ENCODE data around the gene RPL29.

Gene RPL29

DNA sequence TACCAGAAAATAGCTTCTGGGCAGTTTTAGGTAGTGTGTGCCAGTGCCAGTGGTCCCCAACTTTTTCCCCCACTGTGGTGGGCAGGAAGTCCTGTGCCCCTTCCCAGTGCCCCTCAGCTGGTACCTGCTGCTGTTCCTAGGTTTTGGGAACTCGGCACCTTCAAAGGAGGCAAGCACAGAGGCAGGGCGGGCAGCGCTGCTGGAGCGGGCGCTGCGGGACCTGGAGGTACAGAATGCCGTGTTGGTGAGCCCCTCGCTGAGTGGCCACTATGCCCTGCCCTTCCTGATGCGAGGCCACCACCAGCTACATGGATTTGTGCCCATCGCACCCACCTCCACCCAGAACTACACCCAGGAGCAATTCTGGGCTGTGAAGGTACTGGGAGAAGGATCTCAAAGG is 15.4 kb downstream of the RPL29 start:
- DNase-seq: no peak

DNA sequence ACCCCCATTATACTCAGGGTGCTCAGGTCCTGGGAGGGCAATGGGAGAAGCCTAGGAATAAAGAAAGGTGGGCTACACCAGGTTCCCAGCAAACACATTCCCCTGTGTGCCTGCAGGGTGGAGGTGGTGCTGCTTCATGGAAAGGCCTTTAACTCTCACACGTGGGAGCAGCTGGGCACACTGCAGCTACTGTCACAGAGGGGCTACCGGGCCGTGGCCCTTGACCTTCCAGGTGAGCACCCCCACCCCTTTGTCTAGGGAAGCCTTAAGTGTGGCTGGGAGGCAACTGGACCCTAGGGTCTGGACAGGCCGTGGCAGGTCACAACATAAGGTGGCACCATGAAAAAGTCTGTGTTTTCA is 17.6 kb downstream of the RPL29 start:
- no peak for DNase-seq

DNA sequence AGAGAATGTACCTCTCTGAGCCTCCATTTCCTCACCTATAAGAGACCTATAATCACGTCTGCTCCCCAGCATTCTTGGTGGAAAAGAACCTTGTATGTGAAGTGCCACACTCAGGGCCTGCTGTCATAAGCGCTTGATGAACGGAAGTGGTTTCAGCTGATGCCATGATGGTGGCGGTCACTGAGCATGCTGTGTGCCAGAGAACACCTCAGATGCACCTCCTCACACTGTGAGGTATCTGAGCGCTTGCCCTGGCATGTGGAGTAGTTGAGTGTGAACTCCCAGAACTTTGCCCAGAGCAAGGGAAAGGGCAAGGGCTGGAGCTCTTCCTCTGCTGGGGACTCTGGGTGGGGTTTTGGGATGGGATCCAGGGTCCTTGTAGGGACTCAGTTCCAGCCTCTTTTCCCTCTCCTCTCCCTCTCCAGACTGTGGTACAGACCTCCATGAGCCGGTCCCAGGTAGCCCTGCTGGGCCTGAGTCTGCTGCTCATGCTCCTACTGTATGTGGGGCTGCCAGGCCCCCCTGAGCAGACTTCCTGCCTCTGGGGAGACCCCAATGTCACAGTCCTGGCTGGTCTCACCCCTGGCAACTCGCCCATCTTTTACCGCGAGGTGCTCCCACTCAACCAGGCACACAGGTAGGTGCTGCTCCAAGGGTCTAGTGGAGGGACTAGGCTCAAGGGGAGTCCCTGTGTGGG is 18.1 kb downstream of the RPL29 start:
- DNase-seq: no peak

DNA sequence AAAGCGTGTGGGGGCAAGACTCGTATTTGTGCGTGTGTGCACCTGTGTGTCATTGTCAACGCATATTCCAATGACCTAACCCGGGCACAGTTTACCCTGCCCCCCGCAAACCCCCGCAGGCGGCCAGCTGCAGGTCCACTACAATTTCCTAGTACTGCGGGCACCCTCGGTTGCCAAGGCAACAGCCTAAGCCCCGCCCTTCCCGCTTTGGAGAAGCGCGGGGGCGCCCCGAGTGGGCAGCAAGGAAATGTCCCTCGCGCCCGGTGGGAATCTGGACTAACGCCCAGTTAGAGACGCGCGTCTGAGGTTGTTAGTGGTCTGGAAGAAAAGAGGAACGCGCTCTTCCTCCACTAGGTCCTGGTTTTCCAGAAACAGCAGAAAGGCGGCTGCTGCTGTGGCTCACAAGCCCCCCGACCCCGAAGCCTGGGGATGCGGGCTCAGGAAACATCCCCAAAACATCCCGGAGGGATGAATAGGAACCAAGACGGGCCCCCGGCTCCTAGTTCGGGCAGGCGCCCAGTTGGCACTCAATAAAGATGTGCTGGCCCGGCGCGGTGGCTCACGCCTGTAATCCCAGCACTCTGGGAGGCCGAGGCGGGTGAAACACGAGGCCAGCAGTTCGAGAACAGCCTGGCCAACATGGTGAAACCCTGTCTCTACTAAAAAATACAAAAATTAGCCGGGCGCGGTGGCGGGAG is 19.7 kb downstream of the RPL29 start:
- DNase-seq: no peak

DNA sequence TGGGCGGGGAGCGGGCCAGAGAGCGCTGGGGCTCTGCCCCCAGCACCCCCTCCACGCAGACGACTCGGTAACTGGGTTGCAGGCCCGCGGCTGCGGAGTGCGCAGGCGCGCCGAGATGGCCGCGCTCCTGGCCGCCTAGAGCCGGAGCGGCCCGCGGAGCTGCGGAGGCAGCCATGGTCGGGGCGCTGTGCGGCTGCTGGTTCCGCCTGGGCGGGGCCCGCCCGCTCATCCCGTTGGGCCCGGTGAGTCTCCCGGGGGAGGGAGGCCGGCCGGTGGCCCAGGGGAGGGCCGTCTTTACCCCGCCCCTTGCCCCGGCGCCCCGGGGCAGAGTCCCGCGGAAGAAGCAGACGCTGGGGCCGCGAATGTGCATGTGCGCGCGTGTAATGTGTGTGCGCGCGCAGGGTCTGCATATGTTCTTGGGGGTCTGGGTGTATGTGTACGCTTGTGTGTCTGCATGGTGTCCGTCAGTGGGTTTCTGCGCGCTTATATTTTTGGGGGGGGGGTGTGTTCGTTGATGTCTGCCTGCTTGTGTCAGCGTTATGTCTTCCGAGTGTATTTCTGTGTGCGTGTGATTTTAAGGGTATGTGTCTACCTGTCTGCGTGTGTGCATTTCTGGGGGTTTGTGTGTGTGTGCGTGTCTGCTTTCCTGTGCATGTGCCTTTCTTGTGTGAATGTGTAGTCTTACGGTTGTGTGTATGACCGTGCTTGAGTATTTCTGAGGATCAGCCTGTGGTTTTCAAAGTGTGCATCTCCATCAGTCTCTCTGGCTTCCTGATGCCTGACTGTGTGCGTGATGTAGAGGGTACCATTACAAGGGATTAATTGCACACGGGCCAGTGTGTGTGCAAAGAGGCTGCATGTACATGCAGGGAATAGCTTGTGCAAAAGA is 20.5 kb downstream of the RPL29 start, which contains the start of gene ABHD14A:
Gene ABHD14A (plus strand): TSS at position 102 of the 889 bp plus-strand sequence. CDS start 72 bp downstream, at position 174.
- DNase-seq: peak; percentile 48

DNA sequence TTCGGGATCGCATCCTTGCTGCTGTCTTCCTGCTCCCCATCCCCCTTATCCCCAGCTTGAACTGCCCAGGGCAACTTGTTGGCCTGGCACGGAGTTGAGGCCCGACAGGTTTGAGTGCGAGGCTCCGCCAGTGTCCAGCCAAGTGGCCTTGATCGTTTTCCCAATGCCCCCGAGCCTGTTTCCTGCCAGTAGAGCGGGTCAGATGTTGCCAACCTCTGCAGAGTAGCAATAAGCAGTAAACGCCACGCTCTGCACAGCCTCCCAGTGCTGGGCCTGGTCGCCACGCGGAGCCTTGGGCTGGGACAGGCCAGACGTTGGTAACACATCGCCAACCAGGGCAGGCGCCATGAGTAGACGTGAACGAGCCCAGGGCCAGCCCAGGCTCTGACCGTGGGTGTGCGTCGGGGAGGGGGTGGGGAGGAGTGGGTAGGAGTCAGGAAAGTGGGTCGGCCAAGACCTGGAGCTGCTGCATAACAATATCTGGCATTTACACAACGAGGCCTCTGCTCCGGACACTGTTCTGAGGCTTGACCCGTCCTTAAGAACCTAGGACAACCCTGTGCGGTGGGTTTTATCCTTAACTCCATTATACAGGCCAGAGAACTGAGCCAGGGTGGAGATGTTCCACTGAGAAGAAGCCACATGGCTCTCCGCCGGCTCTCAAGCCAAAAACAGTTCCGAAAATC is 21.3 kb downstream of the RPL29 start:
- DNase-seq: no peak

DNA sequence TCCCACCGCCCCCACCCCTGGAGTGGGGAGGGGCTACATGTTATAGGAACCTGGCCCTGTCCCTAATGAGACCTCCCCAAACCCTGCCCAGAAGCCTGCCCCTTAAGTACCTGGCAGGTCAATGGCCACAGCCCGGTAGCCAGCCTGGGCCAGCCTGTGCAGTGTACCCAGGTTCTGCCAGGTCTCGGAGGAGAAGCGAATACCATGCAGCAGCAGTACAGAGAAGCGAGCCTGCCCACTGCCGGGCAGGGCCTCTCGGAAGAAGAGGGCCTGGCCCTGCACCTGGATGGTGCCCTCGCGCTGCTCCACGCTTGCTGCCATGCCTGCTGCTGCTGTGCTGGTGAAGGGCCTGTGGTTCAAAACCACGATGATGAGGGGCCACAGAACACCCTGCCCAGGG is 24.3 kb downstream of the RPL29 start:
- DNase-seq: no peak

DNA sequence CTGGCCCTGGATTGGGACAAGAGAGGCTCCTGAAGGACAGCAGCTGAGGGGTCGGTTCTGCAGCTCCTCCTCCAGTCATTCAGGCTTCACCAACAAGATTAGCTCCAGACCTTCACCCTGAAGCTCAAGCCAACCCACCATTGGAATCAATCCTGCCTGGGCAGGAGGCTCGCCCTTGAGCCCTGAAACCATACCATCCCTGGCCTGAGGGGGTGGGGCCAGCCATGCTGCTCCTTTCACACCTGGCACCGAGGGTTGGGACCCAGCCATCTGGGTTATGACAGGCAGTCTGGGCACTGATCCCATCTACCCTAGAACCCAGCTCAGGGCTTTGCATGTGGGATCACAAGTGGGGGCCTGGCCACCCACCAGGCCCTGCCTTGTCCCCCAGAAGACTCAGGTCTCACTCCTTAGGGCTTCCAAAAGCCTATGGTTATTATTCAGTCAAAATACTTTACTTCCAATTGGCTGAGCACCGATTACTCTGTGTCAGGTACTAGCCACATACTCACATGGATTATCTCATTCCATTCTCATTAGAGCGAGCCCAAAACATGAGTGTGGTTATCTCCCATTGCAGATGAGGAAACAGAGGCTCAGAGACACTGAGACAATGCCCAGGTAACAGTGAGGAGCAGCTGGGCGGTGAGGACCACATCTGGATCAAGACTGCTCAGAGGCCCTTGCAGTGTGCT is 24.9 kb downstream of the RPL29 start:
- DNase-seq: no peak

DNA sequence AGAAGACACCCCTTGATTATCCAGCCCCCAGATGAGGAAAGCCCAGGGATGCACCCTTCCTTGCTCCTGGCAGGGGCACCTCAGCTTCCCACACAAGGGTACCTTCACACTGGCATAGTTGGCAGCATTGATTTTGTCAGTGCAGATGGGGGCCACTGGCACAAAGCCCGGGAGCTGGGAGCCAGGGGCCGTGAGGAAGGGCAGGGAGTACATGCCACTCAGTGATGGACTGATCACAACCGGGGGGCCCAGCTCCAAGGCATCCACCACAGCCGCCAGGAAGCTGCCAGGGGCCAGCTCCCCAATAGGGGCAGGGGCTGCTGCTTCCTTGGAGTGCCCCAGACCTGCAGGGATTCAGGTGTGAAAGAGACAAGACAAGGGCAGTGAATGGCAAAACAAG is 25.9 kb downstream of the RPL29 start:
- no peak for DNase-seq

DNA sequence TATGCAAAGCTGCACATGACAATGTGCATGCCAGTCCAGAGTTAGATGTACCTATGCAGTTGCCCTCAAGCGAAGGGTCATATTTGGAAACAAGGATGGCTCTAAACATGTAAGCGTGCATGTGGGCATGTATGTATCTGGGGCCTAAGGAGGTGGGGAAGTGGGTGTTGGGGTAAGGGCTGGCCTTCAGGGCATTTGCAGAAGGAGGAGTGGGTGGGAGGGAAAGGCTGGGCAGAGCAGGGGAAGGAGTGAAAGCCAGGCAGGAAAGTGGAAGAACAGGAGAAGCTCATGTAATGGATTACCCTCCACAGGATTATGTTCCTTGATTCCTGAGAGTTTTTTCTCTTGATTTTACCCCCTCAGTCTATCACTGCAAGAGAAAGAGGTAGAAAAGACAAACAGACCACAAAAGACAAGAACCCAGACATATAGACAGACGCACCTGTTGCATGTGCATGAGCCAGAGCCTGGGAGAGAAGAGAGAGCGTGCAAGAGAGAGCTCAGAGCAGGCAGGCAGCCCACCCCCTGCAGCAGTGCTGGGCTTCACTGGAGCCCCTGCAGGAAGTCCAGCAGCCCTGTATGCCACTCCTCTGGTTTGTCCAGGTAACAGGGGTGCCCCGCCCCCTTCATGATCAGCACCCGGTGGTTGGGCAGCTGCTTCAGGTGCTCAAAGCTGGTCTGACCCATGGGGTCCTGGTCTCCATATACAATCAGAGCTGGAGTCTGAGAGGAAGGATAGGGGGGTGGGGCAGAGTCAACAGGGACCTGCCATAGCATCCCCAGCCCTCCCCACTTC is 26.6 kb downstream of the RPL29 start:
- DNase-seq: no peak

DNA sequence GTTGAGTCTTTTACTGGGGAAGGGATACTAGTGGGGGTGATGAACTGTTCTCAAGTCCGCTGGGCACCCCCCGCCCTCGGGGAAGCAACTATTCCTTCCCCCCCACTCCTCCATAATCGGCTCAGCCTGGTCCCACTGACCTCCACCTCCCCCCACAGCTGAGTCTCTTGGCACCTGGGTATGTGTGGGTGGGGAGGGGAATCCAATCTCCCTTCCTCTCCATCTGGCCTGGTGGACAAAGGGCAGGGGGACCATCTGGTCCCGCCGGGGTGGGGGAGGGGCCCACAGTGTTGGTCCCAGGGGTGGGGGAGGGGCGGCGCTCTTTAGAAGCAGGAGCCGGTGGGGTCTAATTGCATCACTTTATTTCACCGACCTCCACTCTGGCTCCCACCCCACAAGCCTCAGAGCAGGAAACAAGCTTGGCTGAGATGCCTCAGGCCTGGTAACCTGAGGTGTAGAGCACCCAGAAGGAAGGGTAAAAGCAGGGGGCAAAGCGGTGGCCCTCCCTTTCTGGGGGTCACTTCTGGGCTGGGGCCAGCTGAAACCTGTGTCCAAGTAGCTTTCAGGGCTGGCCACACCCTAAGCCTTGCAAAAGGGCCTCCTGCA is 27.4 kb downstream of the RPL29 start:
- DNase-seq: no peak

DNA sequence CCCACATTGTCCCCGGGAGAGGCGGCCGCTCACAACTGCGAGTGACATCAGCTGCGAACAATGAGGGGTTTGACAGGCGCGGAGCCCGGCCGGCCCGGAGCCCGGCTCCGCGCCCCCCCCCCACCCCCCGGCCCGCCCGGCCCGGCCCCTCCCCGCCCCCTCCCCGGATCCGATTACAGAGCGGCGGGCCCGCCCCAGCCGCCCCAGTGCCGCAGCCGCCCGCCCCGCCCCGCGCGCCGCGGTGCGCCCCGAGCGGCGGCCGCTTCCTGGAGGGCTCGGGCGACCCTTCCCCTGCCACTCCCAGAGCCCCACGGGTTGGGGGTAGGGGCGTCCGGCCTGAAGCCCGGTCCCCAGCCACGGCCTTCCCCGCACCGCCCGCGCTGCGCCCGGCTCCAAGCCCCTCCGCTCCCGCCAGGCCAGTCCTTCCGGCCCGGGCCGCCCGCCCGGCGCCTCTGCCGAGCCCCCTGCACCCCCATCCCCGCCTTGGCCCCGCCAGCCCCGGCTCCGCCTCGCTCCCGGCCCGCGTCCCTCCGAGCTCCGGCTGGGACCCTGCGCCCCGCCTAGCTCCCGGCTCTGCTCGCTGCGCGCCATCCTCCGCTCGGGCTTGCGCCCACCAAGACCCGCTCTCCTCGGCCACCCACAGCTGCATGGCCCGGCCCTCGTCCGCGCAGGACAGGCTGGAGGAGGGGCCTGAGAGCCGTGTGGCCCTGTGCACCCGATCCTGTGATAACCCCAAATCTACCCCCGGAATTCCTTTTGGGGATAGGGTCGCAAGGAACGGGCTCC is 28.1 kb downstream of the RPL29 start, which contains the start of gene PCBP4:
Gene PCBP4 (minus strand): TSS at position 71 of the 786 bp plus-strand sequence. CDS start 6,214 bp downstream, outside the sequence.
- no peak for DNase-seq

DNA sequence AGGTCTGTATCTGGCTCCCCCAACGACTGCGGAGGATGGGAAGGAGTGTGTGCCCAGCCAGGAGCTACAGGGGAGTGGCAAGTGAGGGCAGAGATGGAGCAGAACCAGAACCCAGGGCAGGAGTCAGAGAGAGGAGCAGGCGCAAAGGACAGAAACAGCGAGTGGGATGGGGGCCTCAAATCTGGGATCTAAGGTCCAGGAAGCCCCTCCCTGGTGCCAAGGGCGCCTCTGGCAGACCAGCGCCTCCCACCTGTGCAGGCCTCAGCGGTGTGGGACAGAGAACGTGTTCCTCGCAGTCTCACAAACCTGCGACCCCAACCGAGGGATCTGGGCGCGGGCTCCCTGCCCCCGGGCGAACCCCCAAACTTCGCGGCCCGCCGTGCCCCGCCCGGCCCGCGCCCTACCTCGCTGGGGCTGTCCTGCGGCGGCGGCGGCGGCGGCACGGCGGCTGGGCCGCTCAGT is 28.7 kb downstream of the RPL29 start:
- no peak for DNase-seq

DNA sequence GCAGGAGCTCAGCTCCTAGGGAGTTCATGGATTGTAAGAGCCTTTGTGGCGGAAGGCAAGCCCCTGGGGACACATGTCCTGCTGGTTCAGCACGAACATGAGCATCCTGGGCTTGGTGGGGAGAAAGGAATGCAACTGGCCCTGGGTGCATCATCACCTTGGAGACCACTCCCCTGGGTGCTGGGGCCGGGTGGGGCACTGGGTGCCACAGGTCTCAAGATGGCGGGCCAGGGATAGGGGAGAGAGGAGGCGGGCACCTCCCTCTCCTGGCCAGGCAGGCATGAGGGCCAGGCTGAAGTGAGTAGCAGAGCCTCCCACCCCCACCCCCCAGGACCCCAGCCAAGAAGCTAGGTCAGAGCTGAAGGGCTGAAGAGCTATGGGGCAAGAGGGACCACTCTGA is 29.2 kb downstream of the RPL29 start:
- no peak for DNase-seq

DNA sequence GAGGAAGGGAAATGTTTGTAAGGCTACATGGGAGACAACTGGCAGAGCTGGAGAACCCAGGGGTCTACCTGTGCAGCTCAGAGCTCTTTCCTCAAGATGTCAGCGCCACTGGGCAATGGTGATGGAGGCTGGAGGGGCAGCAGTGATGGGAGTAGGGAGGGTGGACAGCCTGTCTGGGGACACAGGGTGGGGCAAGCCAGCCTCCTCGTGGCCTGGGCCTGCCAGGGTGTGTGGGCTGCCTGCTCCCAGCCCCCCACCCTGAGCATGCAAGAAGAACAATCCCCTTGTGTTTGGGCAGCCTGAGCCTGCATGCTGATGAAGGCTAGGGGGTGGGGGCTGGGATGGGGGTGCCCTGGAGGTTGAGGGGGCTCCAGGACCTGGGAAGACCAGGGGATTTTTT is 29.7 kb downstream of the RPL29 start:
- DNase-seq: no peak

DNA sequence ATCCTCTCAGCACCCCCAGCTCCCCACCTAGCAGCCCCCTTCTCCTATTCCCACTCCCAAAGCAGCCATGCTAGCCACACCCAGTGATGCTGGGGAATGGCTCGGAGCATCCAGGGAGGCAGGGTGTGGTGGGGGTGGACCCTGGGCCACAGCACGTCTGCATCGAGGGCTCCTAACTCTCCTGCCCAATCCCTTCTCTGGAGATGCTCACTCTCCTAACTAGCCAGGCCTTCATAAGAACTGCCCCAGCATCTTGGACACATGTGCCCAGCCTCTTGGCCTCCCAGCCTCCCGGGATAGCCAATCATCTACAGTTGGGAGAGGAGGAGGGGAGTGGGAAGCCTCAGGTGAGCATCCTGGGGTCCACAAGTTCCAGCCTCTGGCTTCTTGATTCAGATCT is 31.2 kb downstream of the RPL29 start:
- DNase-seq: no peak

DNA sequence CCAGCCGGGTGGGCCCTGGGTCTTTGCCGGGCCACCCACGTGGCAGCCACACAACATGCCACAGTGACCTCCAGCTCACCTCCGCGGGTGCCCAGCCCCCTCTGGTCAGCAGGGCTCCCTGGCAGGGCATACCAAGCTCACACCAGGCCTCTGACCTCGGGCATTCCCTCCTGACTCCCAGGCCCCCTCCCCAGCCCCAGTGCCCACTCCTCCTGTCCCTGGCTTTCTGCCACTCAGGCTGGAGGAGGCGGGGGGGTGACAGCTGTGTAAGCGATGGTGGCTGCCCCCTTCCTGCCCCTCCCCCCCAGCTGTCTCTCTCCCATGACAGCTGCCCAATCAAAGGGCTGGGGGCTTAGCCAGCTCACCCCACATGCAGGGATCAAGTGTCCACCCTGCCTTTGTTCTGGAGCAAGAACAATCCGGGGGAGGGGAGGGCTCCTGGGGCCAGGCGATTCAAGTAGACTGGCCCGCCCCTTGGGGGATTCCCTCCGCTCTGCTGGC is 31.7 kb downstream of the RPL29 start:
- no peak for DNase-seq

DNA sequence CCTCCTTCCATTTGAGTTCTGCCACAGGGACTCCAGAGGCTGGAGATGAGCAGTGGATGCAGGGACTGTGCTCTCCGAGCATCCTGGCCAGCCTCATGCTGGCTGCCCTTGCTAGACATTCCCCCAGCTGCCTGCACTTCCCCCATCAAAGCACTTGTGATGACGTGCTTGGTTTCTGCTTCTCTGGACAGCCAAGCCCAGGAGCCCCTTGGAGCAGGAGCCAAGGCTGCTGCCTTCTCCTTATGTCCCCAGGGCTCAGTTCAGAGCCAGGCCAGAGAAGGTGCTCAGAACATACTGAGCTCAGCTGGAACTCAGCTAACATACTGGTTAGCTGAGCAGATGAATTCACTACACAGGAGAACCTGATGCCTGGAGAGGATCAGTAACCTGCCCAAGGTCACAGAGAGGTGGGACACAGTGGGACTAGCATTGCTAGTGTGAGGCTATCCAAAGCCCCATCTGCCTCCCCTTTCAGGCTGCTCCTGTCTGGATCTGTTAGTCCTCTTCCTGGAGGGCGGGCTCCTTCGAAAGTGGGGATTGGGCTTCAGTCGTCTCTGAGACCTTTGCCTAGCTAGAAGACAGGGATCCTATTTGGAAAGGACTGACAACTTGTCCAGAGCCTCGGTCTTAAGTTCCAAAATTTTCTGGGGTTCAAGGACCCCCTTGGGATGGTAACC is 32.7 kb downstream of the RPL29 start:
- DNase-seq: no peak

All from activated T-cell treated with anti-CD3 and anti-CD28 coated beads for 4 hours (primary cell).